GM12874 (cell line): Measurements from ENCODE around the gene ERC2.

Source experiments
- CTCF ChIP-seq: IDR thresholded peaks from 2 replicates; pipeline ENCODE4 v1.5.1; 2011; ENCODE audit warnings: low read depth, mild to moderate bottlenecking, control low read depth, low read length, moderate library complexity; ENCODE audit not compliant: insufficient read depth

The ERC2 gene

DNA sequence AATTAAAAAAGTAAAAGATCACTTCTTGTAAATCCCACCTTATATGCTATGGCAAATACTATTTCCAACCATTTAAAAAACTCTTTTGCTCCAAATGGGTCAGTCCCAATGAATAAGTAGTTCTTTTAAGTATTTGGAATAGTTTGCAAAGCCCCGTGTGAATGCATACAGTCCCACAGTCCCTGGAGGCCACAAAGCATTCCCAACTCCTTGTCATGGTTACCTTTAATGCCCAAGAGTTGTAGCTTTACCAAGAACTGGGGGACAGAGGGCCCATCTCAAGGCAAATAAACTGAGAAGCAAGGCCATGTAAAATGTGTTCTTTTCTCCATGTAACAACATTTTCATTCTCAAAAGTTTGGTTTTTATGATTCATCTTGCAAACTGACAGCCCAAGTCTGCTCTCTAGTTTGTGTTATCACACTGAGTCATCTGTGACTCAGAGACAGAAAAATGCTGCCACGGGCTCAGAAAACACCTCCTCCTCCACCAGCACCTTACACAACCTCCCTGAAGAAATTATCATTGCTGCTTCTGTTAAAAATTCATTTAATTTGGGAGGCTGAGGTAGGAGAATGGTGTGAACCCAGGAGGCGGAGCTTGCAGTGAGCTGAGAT is 336.2 kb downstream of the ERC2 start:
- no peak for TF ChIP-seq CTCF

- no peak for TF ChIP-seq CTCF
Observed at GRCh38 chr3:56130036-56130435, 338.2 kb downstream of the ERC2 start.

- no peak for TF ChIP-seq CTCF
Observed at GRCh38 chr3:56126632-56127031, 341.6 kb downstream of the ERC2 start.

- no peak for TF ChIP-seq CTCF
Observed at GRCh38 chr3:56125358-56126005, 342.8 kb downstream of the ERC2 start.

DNA sequence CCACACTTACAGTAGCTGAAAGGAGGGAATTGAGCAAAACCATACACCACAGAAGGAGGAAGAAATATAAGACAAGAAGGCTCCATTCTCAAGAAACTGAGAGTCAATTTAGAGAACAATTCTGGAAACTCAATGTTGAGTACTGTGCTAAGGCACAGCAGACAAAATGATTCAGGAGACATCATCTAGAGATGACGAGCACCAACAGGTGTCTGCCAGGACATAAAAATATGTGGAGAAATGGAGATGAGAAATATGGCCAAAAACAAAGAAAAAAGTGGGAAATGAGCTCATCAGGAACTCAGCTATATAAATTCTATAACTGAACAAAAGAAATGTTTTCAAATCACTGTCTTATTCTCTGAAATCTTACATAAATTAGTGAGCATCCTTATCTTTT is 343.7 kb downstream of the ERC2 start:
- no peak for TF ChIP-seq CTCF

DNA sequence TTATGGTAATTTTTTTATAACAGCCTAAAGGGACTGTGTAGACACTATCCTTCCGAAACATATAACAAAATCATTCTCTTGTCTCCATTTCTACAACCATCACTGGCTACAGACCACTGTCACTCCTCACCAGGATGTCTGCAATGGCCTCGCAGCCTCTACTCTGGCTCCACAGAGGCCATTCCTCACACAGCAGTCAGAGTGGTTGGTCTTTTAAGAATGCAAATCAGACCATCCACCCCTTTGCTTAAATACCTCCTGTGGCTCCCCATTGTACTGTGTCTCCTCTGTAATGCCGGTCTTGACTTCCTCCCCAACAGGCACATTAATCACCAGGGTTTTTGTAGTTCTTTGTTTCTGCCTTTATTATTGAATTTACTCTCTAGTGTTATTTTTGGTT is 344.8 kb downstream of the ERC2 start:
- TF ChIP-seq CTCF, result no peak

DNA sequence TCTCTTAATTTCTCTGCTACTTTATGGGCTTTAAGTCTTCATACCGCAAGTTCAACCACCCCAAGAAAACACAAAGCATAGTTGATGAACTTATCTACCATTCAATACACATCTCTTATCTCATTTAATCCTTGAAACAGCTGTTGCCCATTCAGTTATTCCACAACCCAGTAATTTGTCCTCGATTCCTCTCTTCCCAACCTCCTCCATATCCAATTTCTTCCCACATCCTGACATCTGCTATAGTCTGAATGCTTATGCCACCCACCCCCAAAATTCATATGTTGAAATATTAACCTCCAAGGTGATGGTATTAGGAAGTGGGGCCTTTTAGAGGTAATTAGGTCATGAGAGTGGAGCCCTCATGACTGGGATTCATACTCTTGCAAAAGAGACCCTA is 345.4 kb downstream of the ERC2 start:
- TF ChIP-seq CTCF, result no peak
